Activated T-cell treated with anti-CD3 and anti-CD28 coated beads for 24 hours (primary cell): ENCODE measurements around the gene PROZ.

Experiments used
- DNase-seq: peaks from one replicate; pipeline ENCODE4 v3.0.0-alpha.2; 2020; ENCODE audit warnings: low read depth

Gene PROZ

GRCh38 chr13:113207890-113208420 is 49.5 kb downstream of the PROZ start:
- no peak for DNase-seq

- peak; percentile 88 for DNase-seq
Measured at GRCh38 chr13:113208421-113209335, 50.2 kb downstream of the PROZ start, which contains the start of gene PCID2. TSS of gene PCID2 (minus strand) at chr13:113208669. CDS start at chr13:113208634, 35 bp downstream.

GRCh38 chr13:113209336-113209758 is 50.9 kb downstream of the PROZ start, which contains the start of gene CUL4A:
TSS of gene CUL4A (plus strand) at chr13:113209613. CDS start at chr13:113209628, 15 bp downstream.
- DNase-seq: peak; percentile 71

- peak; percentile 55 for DNase-seq
Measured at GRCh38 chr13:113209759-113210421, 51.4 kb downstream of the PROZ start.

GRCh38 chr13:113210833-113211232 is 52.4 kb downstream of the PROZ start:
- DNase-seq: no peak

- no peak for DNase-seq
Measured at GRCh38 chr13:113211774-113212173, 53.3 kb downstream of the PROZ start.

GRCh38 chr13:113216254-113217048 is 58.0 kb downstream of the PROZ start:
- DNase-seq: no peak

- DNase-seq: no peak
Measured at GRCh38 chr13:113218586-113218985, 60.1 kb downstream of the PROZ start.

GRCh38 chr13:113219256-113219940 is 61.0 kb downstream of the PROZ start:
- no peak for DNase-seq

GRCh38 chr13:113220141-113220598 is 61.7 kb downstream of the PROZ start:
- DNase-seq: no peak

GRCh38 chr13:113220877-113221276 is 62.4 kb downstream of the PROZ start:
- DNase-seq: no peak
